PC-9 (cell line): ENCODE measurements around the gene PLEKHM2.

Source experiments
- EZH2 ChIP-seq: fragments of 200-600 bp; sonication (generic); IDR thresholded peaks from 2 replicates; pipeline ENCODE4 v1.8.0; 2017; ENCODE audit warnings: antibody characterized with exemption, low read depth
- TF ChIP-seq, protein P1 (sequence below): fragments of 200-600 bp; sonication (generic); conservative IDR thresholded peaks from 2 replicates; pipeline ENCODE4 v1.6.1; 2017; ENCODE audit warnings: mixed run types, antibody characterized with exemption, mild to moderate bottlenecking, moderate library complexity

- TF ChIP-seq, protein P1, sequence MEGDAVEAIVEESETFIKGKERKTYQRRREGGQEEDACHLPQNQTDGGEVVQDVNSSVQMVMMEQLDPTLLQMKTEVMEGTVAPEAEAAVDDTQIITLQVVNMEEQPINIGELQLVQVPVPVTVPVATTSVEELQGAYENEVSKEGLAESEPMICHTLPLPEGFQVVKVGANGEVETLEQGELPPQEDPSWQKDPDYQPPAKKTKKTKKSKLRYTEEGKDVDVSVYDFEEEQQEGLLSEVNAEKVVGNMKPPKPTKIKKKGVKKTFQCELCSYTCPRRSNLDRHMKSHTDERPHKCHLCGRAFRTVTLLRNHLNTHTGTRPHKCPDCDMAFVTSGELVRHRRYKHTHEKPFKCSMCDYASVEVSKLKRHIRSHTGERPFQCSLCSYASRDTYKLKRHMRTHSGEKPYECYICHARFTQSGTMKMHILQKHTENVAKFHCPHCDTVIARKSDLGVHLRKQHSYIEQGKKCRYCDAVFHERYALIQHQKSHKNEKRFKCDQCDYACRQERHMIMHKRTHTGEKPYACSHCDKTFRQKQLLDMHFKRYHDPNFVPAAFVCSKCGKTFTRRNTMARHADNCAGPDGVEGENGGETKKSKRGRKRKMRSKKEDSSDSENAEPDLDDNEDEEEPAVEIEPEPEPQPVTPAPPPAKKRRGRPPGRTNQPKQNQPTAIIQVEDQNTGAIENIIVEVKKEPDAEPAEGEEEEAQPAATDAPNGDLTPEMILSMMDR: no peak
- no peak for TF ChIP-seq EZH2
Measured at GRCh38 chr1:15726508-15726907, 42.4 kb downstream of the PLEKHM2 start.
